ENCODE data around the gene POLR3K. TPM values are rescaled to one million over a fixed set of nuclear protein-coding genes. Genes with fewer than 3 reads are reported as not detected.

POLR3K gene
- total RNA-seq, 4 donors from 2014 or later, result 0.66 to 8.6 (median 3.1) TPM

DNA sequence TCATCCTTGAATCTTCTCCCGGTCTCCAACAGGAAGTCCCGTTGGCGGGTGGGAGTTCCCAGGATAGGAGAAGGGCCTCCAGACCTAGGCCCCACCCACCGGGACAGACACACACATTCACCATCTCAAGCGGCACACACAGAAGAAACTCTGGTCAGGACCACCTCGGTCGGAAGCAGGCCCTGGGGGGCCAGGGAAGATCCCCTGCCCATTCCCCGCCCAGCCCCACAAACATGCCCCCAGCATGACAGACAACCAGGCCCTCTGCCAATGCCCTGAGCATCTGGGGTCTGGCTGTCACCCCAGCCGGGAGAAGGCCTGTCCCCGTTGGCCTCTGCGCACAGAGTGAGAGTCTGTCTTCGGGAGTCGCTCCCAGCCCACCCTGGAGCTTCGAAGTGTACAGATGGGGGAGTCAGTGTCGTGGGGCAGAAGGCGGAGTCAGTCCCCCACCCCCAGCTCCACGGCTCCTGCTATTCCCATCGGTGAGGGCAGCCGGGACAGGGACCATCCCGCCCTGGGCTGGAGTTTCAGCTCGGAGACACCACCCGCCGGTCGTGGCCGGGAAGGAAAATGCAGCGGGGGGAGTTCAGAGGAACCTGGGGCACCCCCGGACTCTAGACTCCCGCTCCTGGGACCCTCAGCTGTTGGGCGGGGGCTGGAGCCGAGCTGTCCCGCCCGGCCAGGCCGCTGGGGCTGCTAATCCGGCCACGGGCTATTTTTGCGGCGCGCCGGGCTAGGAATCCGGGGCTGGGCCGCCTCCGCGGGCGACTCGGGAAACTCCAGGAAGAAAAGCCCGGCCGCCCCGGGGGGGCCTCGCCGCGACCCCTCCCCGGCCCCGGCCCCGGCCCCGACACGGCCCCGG is 18.4 kb upstream of the POLR3K start:
- Histone ChIP-seq H3K4me1 (peaks cover 0 to 91% (median 82%) of the 10 kb centered on the region in 4 donors), H3K9me3 (no peaks in the 10 kb centered on the region), H3K27me3 (no peaks in the 10 kb centered on the region), H3K36me3 (no peaks in the 10 kb centered on the region), H3K4me3 (peak overlapping the region; percentile 58 to 96 (median 70)), H3K27ac (peak overlapping the region; percentile 80 to 99 (median 94))
- TF ChIP-seq, protein P1, sequence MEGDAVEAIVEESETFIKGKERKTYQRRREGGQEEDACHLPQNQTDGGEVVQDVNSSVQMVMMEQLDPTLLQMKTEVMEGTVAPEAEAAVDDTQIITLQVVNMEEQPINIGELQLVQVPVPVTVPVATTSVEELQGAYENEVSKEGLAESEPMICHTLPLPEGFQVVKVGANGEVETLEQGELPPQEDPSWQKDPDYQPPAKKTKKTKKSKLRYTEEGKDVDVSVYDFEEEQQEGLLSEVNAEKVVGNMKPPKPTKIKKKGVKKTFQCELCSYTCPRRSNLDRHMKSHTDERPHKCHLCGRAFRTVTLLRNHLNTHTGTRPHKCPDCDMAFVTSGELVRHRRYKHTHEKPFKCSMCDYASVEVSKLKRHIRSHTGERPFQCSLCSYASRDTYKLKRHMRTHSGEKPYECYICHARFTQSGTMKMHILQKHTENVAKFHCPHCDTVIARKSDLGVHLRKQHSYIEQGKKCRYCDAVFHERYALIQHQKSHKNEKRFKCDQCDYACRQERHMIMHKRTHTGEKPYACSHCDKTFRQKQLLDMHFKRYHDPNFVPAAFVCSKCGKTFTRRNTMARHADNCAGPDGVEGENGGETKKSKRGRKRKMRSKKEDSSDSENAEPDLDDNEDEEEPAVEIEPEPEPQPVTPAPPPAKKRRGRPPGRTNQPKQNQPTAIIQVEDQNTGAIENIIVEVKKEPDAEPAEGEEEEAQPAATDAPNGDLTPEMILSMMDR (IDR thresholded peaks at IDR 0.05), result peak in 2 of 5 experiments; percentile 29 to 31
- TF ChIP-seq EP300 (IDR thresholded peaks at IDR 0.05), result peak in 1 of 2 donors; percentile 79
- peak in 1 of 2 donors; percentile 61 for TF ChIP-seq POLR2A (IDR thresholded peaks at IDR 0.05)
- WGBS, 2 donors, result 4 to 9% methylated on average over 23 to 29 of the region's 57 CpGs
- peak; percentile 86 for DNase-seq (ENCODE audit: low spot score in 2 of 2)

- H3K4me3 ChIP-seq, result peak overlapping the region; percentile 58 to 96 (median 70)
- no peak for DNase-seq (ENCODE audit: low spot score in 2 of 2)
- no peaks in the 10 kb centered on the region for H3K9me3 ChIP-seq
- H3K27ac ChIP-seq, result peak overlapping the region; percentile 80 to 99 (median 94)
- no peak for TF ChIP-seq POLR2A (IDR thresholded peaks at IDR 0.05)
- TF ChIP-seq EP300 (IDR thresholded peaks at IDR 0.05), result no peak
- TF ChIP-seq, protein P1 (IDR thresholded peaks at IDR 0.05), result no peak
- WGBS, 2 donors, result 15 to 18% methylated on average over 5 of the region's 5 CpGs
- no peaks in the 10 kb centered on the region for H3K36me3 ChIP-seq
- H3K27me3 ChIP-seq, result no peaks in the 10 kb centered on the region
- H3K4me1 ChIP-seq, result peaks cover 0 to 91% (median 82%) of the 10 kb centered on the region in 4 donors
Observed at GRCh38 chr16:71210-71539, 17.8 kb upstream of the POLR3K start.

DNA sequence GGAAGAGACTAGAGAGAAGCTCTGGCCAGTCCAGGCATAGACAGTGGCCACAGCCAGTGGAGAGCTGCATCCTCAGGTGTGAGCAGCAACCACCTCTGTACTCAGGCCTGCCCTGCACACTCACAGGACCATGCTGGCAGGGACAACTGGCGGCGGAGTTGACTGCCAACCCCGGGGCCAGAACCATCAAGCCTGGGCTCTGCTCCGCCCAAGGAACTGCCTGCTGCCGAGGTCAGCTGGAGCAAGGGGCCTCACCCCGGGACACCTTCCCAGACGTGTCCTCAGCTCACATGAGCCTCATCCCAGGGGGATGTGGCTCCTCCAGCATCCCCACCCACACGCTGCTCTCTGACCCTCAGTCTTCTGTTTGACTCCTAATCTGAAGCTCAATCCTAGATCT is 15.8 kb upstream of the POLR3K start:
- Histone ChIP-seq H3K9me3 (no peaks in the 10 kb centered on the region), H3K4me1 (peaks cover 0 to 91% (median 72%) of the 10 kb centered on the region in 4 donors), H3K36me3 (peaks cover 0 to 8% (median 0%) of the 10 kb centered on the region in 3 donors), H3K4me3 (peak overlapping the region in 1 of 4 donors; percentile 13), H3K27me3 (no peaks in the 10 kb centered on the region), H3K27ac (peak overlapping the region; percentile 80 to 99 (median 94))
- no peak for DNase-seq (ENCODE audit: low spot score in 2 of 2)
- WGBS, 2 donors, result 29 to 31% methylated on average over 7 to 8 of the region's 8 CpGs
- TF ChIP-seq POLR2A (IDR thresholded peaks at IDR 0.05), result no peak
- TF ChIP-seq EP300 (IDR thresholded peaks at IDR 0.05), result no peak
- TF ChIP-seq, protein P1 (IDR thresholded peaks at IDR 0.05), result no peak

DNA sequence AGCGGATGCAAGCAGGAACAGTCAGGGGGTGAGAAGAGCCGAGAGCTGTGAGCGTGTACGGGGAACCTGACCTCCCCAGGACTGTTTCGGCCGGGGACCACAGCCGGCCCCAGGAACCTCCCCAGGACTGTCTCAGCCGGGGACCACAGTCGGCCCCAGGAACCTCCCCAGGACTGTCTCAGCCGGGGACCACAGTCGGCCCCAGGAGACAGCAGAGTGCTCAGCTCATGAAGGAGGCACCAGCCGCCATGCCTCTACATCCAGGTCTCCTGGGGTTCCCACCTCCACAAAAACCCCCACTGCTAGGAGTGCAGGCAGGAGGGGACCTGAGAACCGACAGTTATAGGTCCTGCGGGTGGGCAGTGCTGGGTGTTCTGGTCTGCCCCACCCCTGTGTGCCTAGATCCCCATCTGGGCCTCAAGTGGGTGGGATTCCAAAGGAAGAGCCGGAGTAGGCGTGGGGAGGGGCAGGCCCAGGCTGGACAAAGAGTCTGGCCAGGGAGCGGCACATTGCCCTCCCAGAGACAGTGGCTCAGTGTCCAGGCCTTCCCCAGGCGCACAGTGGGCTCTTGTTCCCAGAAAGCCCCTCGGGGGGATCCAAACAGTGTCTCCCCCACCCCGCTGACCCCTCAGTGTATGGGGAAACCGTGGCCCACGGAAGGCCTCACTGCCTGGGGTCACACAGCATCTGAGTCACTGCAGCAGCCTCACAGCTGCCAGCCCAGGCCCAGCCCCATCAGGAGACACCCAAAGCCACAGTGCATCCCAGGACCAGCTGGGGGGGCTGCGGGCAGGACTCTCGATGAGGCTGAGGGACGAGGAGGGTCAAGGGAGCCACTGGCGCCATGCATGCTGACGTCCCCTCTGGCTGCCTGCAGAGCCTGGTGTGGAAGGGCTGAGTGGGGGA is 14.7 kb upstream of the POLR3K start:
- DNase-seq (ENCODE audit: low spot score in 2 of 2), result peak; percentile 35 to 57
- TF ChIP-seq EP300 (IDR thresholded peaks at IDR 0.05), result peak; percentile 28 to 91
- TF ChIP-seq, protein P1 (IDR thresholded peaks at IDR 0.05), result no peak
- TF ChIP-seq POLR2A (IDR thresholded peaks at IDR 0.05), result peak in 1 of 2 donors; percentile 28
- Histone ChIP-seq H3K27ac (peak overlapping the region; percentile 80 to 99 (median 94)), H3K4me1 (peaks cover 0 to 82% (median 61%) of the 10 kb centered on the region in 4 donors), H3K9me3 (no peaks in the 10 kb centered on the region), H3K4me3 (peak overlapping the region in 3 of 4 donors; percentile 5 to 22 (median 19)), H3K27me3 (no peaks in the 10 kb centered on the region), H3K36me3 (peaks cover 0 to 19% (median 0%) of the 10 kb centered on the region in 3 donors)
- 30 to 41% methylated on average over 18 to 27 of the region's 27 CpGs for WGBS, 2 donors
